Measurements from ENCODE around the gene UMOD.

Gene UMOD

DNA sequence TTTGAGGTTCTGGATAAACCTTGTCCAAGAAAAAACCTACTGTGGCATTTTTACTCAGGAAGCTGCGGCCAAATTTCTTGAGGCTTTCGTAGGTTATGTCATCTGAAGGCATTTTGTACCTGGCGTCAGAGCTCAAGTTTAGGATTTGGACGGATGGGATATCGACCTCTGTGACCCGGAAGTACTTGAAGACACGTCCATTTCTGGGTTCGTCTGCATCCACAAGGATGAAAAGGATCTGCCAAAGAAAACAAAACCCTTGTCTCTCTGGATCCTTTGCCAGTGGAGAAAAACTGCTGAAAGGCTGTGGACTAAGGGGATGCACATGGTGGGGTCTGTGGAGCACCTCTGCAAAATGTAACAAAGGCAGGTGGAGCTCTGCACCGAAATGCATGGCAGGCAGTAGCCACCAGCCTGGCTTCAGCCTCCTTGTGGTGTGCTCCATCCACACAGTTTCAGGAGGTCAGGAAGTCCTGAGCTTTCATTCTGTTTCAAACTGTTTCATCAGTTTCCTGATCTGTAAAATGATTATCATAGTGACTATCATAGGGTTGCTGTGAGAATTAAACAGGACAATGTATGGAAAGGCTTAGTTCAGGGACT, 17.0 kb upstream of the UMOD start:
- TF ChIP-seq EZH2 (IDR thresholded peaks at IDR 0.05; ENCODE audit: borderline replicate concordance, low read length) = no peak
- TF ChIP-seq, protein P1, sequence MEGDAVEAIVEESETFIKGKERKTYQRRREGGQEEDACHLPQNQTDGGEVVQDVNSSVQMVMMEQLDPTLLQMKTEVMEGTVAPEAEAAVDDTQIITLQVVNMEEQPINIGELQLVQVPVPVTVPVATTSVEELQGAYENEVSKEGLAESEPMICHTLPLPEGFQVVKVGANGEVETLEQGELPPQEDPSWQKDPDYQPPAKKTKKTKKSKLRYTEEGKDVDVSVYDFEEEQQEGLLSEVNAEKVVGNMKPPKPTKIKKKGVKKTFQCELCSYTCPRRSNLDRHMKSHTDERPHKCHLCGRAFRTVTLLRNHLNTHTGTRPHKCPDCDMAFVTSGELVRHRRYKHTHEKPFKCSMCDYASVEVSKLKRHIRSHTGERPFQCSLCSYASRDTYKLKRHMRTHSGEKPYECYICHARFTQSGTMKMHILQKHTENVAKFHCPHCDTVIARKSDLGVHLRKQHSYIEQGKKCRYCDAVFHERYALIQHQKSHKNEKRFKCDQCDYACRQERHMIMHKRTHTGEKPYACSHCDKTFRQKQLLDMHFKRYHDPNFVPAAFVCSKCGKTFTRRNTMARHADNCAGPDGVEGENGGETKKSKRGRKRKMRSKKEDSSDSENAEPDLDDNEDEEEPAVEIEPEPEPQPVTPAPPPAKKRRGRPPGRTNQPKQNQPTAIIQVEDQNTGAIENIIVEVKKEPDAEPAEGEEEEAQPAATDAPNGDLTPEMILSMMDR (IDR thresholded peaks at IDR 0.05; ENCODE audit: low read length) = no peak
- Histone ChIP-seq H3K9me3 (ENCODE audit: low read length) (no peaks in the 10 kb centered on the region), H3K9ac (ENCODE audit: low read length) (no peak overlapping the region), H3K27me3 (ENCODE audit: insufficient read depth, low read length) (no peaks in the 10 kb centered on the region), H3K4me1 (ENCODE audit: insufficient read depth, low read length, severe bottlenecking) (no peaks in the 10 kb centered on the region), H3K79me2 (ENCODE audit: insufficient read depth, low read length) (no peaks in the 10 kb centered on the region), H2AFZ (ENCODE audit: low read length) (no peak overlapping the region), H3K9me2 (ENCODE audit: low read depth, low read length) (no peaks in the 10 kb centered on the region), H3F3A (ENCODE audit: insufficient read depth, low read length) (no peaks in the 10 kb centered on the region), H3K36me3 (ENCODE audit: insufficient read depth, low read length) (no peaks in the 10 kb centered on the region), H3K4me2 (ENCODE audit: low read length) (no peak overlapping the region), H3K4me3 (ENCODE audit: low read depth, low read length, poor library complexity, severe bottlenecking) (no peak overlapping the region), H3K27ac (ENCODE audit: low read depth, low read length, poor library complexity, severe bottlenecking) (no peak overlapping the region), H4K20me1 (ENCODE audit: insufficient read depth, low read length) (no peaks in the 10 kb centered on the region)

DNA sequence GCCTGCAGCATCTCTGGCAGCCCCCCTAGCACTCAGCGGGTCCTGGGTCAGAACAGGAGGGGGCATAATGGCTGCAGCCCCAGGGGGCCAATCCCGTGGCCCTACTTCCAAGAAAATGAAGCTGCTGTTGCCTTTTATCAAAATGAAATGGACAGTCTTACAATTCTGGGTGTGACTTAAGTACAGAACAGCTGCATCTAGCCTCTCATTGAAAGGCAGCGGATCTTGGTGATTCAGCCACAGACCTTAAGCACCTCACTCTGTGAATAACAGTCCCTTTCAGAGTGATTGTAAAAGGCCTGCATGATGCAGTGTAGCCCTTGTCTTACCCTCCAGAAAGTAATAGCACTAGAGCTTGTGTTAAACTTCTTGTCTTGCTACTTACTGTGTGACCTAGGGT, 11.5 kb upstream of the UMOD start:
- Histone ChIP-seq H4K20me1 (ENCODE audit: insufficient read depth, low read length) (no peaks in the 10 kb centered on the region), H3K27me3 (ENCODE audit: insufficient read depth, low read length) (no peaks in the 10 kb centered on the region), H3K27ac (ENCODE audit: low read depth, low read length, poor library complexity, severe bottlenecking) (no peak overlapping the region), H3K79me2 (ENCODE audit: insufficient read depth, low read length) (no peaks in the 10 kb centered on the region), H2AFZ (ENCODE audit: low read length) (no peak overlapping the region), H3K4me3 (ENCODE audit: low read depth, low read length, poor library complexity, severe bottlenecking) (no peak overlapping the region), H3K9me3 (ENCODE audit: low read length) (no peaks in the 10 kb centered on the region), H3K9me2 (ENCODE audit: low read depth, low read length) (no peaks in the 10 kb centered on the region), H3K4me2 (ENCODE audit: low read length) (no peak overlapping the region), H3K9ac (ENCODE audit: low read length) (no peak overlapping the region), H3K36me3 (ENCODE audit: insufficient read depth, low read length) (no peaks in the 10 kb centered on the region), H3F3A (ENCODE audit: insufficient read depth, low read length) (no peaks in the 10 kb centered on the region), H3K4me1 (ENCODE audit: insufficient read depth, low read length, severe bottlenecking) (no peaks in the 10 kb centered on the region)
- TF ChIP-seq, protein P1 (IDR thresholded peaks at IDR 0.05; ENCODE audit: low read length) = no peak
- TF ChIP-seq EZH2 (IDR thresholded peaks at IDR 0.05; ENCODE audit: borderline replicate concordance, low read length) = no peak

DNA sequence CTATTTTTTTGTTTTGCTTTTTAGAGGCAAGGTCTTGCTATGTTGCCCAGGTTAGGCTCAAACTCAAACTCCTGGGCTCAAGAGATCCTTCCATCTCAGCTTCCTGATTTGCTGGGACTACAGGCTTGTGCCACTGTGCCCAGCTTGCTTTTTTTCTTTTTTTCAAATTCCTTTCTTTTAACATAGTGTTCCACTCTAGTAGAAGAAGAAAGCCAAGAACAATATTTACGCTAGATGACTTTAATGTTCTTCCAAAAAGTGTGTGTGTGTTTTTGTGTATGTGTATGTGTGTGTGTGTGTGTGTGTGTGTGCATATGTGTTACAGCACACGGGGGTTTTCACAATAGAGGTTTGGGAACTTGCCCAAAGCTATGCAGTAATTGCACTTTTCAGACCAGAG, 10.7 kb upstream of the UMOD start:
- Histone ChIP-seq H3K9me3 (ENCODE audit: low read length) (no peaks in the 10 kb centered on the region), H3K4me2 (ENCODE audit: low read length) (no peak overlapping the region)

More for the DNA sequence above, 10.7 kb upstream of the UMOD start:
- Histone ChIP-seq H4K20me1 (ENCODE audit: insufficient read depth, low read length) (no peaks in the 10 kb centered on the region), H2AFZ (ENCODE audit: low read length) (no peak overlapping the region), H3K9ac (ENCODE audit: low read length) (no peak overlapping the region), H3K4me3 (ENCODE audit: low read depth, low read length, poor library complexity, severe bottlenecking) (no peak overlapping the region), H3K27me3 (ENCODE audit: insufficient read depth, low read length) (no peaks in the 10 kb centered on the region), H3K4me1 (ENCODE audit: insufficient read depth, low read length, severe bottlenecking) (no peaks in the 10 kb centered on the region), H3F3A (ENCODE audit: insufficient read depth, low read length) (no peaks in the 10 kb centered on the region), H3K9me2 (ENCODE audit: low read depth, low read length) (no peaks in the 10 kb centered on the region), H3K36me3 (ENCODE audit: insufficient read depth, low read length) (no peaks in the 10 kb centered on the region), H3K27ac (ENCODE audit: low read depth, low read length, poor library complexity, severe bottlenecking) (no peak overlapping the region), H3K79me2 (ENCODE audit: insufficient read depth, low read length) (no peaks in the 10 kb centered on the region)
- no peak for TF ChIP-seq EZH2 (IDR thresholded peaks at IDR 0.05; ENCODE audit: borderline replicate concordance, low read length)
- TF ChIP-seq, protein P1 (IDR thresholded peaks at IDR 0.05; ENCODE audit: low read length) = no peak

Data from OCI-LY1 (cell line).